ENCODE measurements around the gene CDK19. TPM values are rescaled to one million over a fixed set of nuclear protein-coding genes. Genes with fewer than 3 reads are reported as not detected.
"Not testable (repeated sequence)": the region's sequence is repeated elsewhere in the genome, so short reads cannot be mapped to it uniquely, and the experiment has no call there.

The CDK19 gene
- total RNA-seq, 1 donor from 2014 or later = 11.0 TPM

- ATAC-seq; intact Hi-C loops (cut with micrococcal nuclease); DNase-seq: not testable (repeated sequence)
Measured at GRCh38 chr6:110719601-110720000, 95.7 kb downstream of the CDK19 start.

- ATAC-seq (no peak), DNase-seq (no peak)
- intact Hi-C loops (cut with micrococcal nuclease) = no loop called here
Measured at GRCh38 chr6:110714143-110714542, 101.1 kb downstream of the CDK19 start.

- ATAC-seq (no peak), DNase-seq (no peak)
- intact Hi-C loops (cut with micrococcal nuclease) = no loop called here
Measured at GRCh38 chr6:110712238-110712637, 103.0 kb downstream of the CDK19 start.

GRCh38 chr6:110710115-110710514, 105.2 kb downstream of the CDK19 start:
- no peak for ATAC-seq
- no peak for DNase-seq
- intact Hi-C loops (cut with micrococcal nuclease) = no loop called here

GRCh38 chr6:110708295-110708950, 106.8 kb downstream of the CDK19 start:
- ATAC-seq = no peak

GRCh38 chr6:110705543-110705942, 109.7 kb downstream of the CDK19 start:
- intact Hi-C loops (cut with micrococcal nuclease) = no loop called here
- DNase-seq = no peak
- no peak for ATAC-seq

More at GRCh38 chr6:110708295-110708950, 106.8 kb downstream of the CDK19 start:
- intact Hi-C loops (cut with micrococcal nuclease) = no loop called here
- no peak for DNase-seq

- intact Hi-C loops (cut with micrococcal nuclease) = no loop called here
- no peak for DNase-seq
- no peak for ATAC-seq
Measured at GRCh38 chr6:110703906-110704594, 111.2 kb downstream of the CDK19 start.

GRCh38 chr6:110703010-110703905, 112.0 kb downstream of the CDK19 start:
- ATAC-seq (no peak), DNase-seq (no peak)
- intact Hi-C loops (cut with micrococcal nuclease) = no loop called here

GRCh38 chr6:110699780-110700179, 115.5 kb downstream of the CDK19 start:
- DNase-seq (no peak), ATAC-seq (no peak)
- intact Hi-C loops (cut with micrococcal nuclease) = no loop called here

- intact Hi-C loops (cut with micrococcal nuclease) = no loop called here
- ATAC-seq (no peak), DNase-seq (no peak)
Measured at GRCh38 chr6:110693994-110694393, 121.3 kb downstream of the CDK19 start.

- DNase-seq = no peak
- ATAC-seq = no peak
- intact Hi-C loops (cut with micrococcal nuclease) = no loop called here
Measured at GRCh38 chr6:110693296-110693695, 122.0 kb downstream of the CDK19 start.

GRCh38 chr6:110690916-110691315, 124.4 kb downstream of the CDK19 start:
- DNase-seq (no peak), ATAC-seq (no peak)
- intact Hi-C loops (cut with micrococcal nuclease) = no loop called here

- ATAC-seq (no peak), DNase-seq (no peak)
- intact Hi-C loops (cut with micrococcal nuclease) = no loop called here
Measured at GRCh38 chr6:110690106-110690654, 125.1 kb downstream of the CDK19 start.

- DNase-seq (no peak), ATAC-seq (no peak)
- intact Hi-C loops (cut with micrococcal nuclease) = no loop called here
Measured at GRCh38 chr6:110689275-110689935, 125.9 kb downstream of the CDK19 start.

- ATAC-seq (no peak), DNase-seq (no peak)
- intact Hi-C loops (cut with micrococcal nuclease) = no loop called here
Measured at GRCh38 chr6:110688661-110689268, 126.5 kb downstream of the CDK19 start.

- intact Hi-C loops (cut with micrococcal nuclease) = no loop called here
- DNase-seq (no peak), ATAC-seq (no peak)
Measured at GRCh38 chr6:110687326-110687725, 127.9 kb downstream of the CDK19 start.

- ATAC-seq (no peak), DNase-seq (no peak)
- intact Hi-C loops (cut with micrococcal nuclease) = loop anchor here (5.0 kb wide), 2 partner anchors 194 to 259 kb away; no protein-coding TSS in a partner anchor
Measured at GRCh38 chr6:110683241-110683640, 132.0 kb downstream of the CDK19 start.

GRCh38 chr6:110682460-110682853, 132.8 kb downstream of the CDK19 start:
- ATAC-seq (peak; percentile 97), DNase-seq (no peak)
- intact Hi-C loops (cut with micrococcal nuclease) = loop anchor here (5.0 kb wide), 2 partner anchors 195 to 260 kb away; no protein-coding TSS in a partner anchor
